Right kidney (tissue), 1 donor: ENCODE measurements around the gene SETSIP.
"Not testable (repeated sequence)": the region's sequence is repeated elsewhere in the genome, so short reads cannot be mapped to it uniquely, and the experiment has no call there.

Source experiments
- DNase-seq: peaks from one replicate; pipeline ENCODE4 v3.0.0-alpha.2; 2016

SETSIP gene

DNA sequence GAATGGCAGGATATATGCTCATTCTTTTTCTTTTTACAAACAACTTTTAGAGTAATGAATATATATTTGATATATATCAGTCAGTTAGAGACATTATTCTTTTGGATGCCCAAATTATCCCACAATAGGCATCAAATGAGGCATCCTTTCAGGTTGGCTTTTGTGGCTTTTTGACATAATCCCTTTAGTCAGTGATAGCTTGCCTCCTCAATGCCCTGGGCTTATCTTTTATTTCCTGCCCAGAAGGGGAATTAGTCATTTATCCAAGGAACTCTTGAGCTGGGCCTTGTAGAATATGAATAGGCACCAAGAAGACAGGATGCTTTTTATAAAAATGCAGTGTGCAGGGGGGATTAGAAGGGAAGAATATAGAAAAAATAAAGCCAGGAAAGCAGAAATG, 23.3 kb downstream of the SETSIP start:
- no peak for DNase-seq

DNA sequence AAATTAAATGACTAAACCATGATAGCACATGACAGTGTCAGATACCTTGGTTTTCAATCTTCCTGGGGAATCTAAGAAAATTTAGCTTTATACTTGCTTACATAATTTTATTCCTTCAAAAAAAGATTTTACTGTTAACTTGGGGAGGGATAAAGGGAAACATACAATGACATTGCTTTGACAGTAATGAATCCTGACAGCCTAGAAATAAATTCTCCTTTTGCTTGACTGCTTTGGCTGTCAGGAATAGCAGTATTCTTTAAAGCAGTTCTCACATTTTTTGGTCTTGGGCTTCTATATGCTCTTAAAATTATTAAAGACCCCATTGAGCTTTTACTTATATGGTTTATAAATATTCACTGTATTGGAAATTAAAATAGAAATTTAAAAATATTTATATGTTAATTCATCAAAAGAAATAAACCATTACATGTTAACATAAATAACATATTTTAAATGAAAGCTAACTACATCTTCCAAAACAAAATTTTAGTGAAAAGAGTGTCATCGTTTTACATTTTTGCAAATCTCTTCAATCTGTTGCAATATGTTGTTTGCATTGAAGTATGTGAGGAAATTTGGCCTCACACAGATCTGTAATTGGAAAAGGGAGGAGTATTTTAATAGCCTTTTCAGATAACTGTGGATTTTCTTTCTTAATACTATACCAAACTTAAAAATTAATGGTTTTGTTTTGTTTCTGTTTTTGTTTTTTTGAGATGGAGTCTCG, 29.3 kb downstream of the SETSIP start:
- DNase-seq = no peak

DNA sequence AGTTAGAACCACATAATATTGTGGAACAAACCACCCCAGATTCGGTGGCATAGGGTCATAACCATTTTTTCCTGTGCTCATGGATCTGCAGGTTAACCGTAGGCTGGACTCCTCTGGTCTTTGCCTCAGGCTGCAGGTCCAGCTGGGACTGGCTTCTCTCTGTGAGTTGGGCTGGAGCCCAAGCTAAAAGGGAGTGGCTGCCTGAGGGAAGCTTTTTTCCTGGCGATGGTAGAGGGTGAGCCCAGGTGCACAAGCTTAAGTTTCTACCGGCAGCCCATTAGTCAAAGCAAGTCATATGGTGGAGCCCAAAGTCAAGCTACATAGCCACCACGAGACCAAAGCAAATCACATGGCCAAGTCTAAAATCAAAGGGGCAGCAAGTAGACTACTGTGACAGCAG, 31.6 kb downstream of the SETSIP start:
- no peak for DNase-seq

- DNase-seq = no peak
These were observed 34.2 kb downstream of the SETSIP start for GRCh38 chr1:92040971-92041370.

DNA sequence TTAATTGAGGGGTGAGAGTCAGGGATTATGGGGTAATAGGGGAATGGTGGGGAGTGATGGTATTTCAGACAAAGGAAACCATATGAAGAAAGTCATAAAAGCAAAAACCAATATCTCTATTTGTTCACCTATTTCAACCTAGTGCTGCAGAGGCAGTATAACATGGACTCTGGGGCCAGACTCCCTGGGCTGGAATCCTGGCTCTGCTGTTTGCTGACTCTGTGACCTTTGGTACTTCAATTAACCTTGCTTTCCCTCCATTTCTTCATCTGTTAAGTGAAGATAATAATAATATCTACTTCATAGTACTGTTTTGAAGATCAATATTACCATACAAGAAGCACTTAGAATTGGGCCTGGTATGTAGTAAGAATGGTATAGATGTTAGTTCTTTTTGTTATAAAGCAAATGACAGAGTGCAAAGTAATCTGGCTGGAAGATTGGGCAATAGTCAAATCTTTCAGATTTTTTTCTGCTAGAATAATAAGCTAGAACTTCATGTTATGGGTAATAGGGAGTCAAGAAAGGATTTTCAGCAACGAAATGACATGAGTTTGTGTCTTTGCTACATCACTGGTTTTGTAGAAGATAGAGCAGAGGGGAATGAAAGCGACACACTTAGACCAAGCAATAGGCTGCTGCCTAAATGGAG, 36.4 kb downstream of the SETSIP start:
- no peak for DNase-seq

- no peak for DNase-seq
These were observed 37.8 kb downstream of the SETSIP start for GRCh38 chr1:92037400-92037799.

DNA sequence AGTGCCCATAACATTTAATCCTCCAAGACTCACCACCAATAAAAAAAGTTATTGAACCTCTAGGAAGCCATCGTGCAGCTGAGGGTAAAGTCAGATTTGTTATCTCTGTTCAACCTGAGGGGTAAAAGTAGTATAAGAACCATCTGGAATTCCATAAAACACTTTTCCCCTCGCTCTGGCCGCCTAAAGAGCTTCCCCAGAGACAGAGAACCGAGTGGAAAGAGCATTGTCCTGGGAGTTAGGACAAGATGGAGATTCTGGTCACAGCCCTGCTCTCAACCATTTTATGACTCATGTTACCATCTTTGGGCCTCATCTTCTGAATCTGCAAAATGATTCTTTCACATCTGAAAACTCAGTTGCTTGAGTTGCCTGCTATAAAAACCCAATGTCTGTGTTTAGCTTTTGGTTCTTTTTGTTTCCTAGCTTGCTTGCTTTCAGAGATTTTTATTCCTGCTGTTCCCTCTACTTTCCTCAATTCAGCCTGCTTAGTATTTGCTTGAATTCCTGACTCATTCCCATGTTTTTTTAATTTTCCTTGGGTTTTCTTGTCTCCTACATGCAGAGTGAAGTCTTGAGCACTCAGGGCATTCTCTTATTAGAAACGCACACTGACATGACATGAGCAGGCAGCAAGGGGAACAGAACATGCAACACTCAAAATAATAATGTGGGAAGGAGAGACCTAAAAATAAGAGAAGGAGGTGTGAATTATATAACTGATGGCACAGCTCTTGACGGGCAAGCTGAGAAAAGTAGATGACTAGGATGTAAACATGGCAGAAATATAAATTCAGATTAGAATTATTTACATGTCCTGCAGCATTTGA, 43.7 kb downstream of the SETSIP start:
- DNase-seq = no peak

- no peak for DNase-seq
These were observed 44.5 kb downstream of the SETSIP start for GRCh38 chr1:92030656-92031107.

GRCh38 chr1:92029241-92029922, 45.8 kb downstream of the SETSIP start:
- no peak for DNase-seq

DNA sequence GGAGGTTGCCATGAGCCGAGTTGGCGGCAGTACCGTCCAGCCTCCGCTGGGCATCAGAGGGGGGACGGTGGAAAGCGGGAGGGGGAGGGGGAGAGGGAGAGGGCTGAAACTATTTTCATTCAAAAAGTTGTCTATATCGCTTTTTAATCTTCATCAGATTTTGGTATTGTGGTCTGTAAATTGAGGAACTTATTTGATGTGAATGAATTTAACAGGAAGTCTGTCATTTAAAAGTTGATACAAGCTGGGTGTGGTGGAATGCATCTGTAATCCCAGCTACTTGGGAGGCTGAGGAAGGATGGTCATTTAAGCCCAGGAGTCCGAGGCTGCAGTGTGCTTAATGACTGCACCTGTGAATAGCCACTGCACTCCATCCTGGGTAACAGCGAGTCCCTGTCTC, 48.4 kb downstream of the SETSIP start:
- DNase-seq = no peak

DNA sequence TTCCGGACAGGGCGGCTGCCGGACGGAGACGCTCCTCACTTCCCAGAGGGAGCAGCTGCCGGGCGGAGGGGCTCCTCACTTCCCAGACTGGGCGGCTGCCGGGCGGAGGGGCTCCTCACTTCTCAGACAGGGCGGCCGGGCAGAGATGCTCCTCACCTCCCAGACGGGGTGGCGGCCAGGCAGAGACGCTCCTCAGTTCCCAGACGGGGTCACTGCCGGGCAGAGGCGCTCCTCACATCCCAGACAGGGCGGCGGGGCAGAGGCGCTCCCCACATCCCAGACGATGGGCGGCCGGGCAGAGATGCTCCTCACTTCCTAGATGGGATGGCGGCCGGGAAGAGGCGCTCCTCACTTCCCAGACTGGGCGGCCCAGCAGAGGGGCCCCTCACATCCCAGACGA, 49.2 kb downstream of the SETSIP start:
- DNase-seq = not testable (repeated sequence)
